CD8-positive, alpha-beta memory T cell (primary cell): ENCODE measurements around the gene SFRP5. TPM values are rescaled to one million over a fixed set of nuclear protein-coding genes. Genes with fewer than 3 reads are reported as not detected.
A peak's percentile ranks its signal among the peaks of the same experiment; 100 is the strongest.

ENCODE experiments used
- CTCF ChIA-PET: fragments of 350-600 bp; sonication (Branson Sonifier 250); formaldehyde crosslinking; loops from one replicate; lab custom pipeline; 2021; ENCODE audit warnings: antibody characterized with exemption; lab: Charles Lee
- POLR2A ChIA-PET: fragments of 350-600 bp; sonication (Branson Sonifier 250); formaldehyde crosslinking; loops from one replicate; lab custom pipeline; 2021; ENCODE audit warnings: antibody characterized with exemption; lab: Charles Lee
- DNase-seq, 5 donors: peaks; one replicate each; pipeline versions ENCODE4 v3.0.0 to v3.0.0-alpha.2; 2020 to 2022; ENCODE audit warnings: mixed read lengths in 1 of 5
- H3K27ac ChIP-seq: one replicate; pipeline ENCODE4 v1.7.0; 2013; ENCODE audit warnings: low read depth, mild to moderate bottlenecking, low read length, moderate library complexity
- H3K27me3 ChIP-seq: 2 replicates; pipeline ENCODE4 v1.7.0; 2013; ENCODE audit warnings: low read length, mild to moderate bottlenecking; ENCODE audit not compliant: insufficient read depth, poor library complexity, severe bottlenecking
- H3K36me3 ChIP-seq: 2 replicates; pipeline ENCODE4 v1.7.0; 2013; ENCODE audit warnings: mild to moderate bottlenecking, low read length, moderate library complexity; ENCODE audit not compliant: insufficient read depth
- H3K4me1 ChIP-seq: 2 replicates; pipeline ENCODE4 v1.7.0; 2013; ENCODE audit warnings: mild to moderate bottlenecking, low read length, moderate library complexity; ENCODE audit not compliant: insufficient read depth
- H3K4me3 ChIP-seq: 2 replicates; pipeline ENCODE4 v1.7.0; 2013; ENCODE audit warnings: mild to moderate bottlenecking, low read length
- H3K9me3 ChIP-seq: 2 replicates; pipeline ENCODE4 v1.7.0; 2013; ENCODE audit warnings: mild to moderate bottlenecking, low read length
- H3K27ac Mint-ChIP-seq, 8 donors: one replicate each; pipeline ENCODE4 v1.8.0; 2020 to 2021; ENCODE audit warnings: mixed read lengths in 8 of 8, mild to moderate bottlenecking in 6 of 8, inconsistent platforms in 3 of 8, moderate library complexity in 3 of 8
- H3K27me3 Mint-ChIP-seq, 2 donors: one replicate each; pipeline ENCODE4 v1.8.0; 2020 to 2021; ENCODE audit warnings: mixed read lengths in 2 of 2, mild to moderate bottlenecking in 1 of 2, moderate library complexity in 1 of 2
- H3K36me3 Mint-ChIP-seq, 3 donors: one replicate each; pipeline ENCODE4 v1.8.0; 2020 to 2021; ENCODE audit warnings: mixed read lengths in 3 of 3, inconsistent platforms in 1 of 3, mild to moderate bottlenecking in 1 of 3
- H3K4me1 Mint-ChIP-seq, 3 donors: one replicate each; pipeline ENCODE4 v1.8.0; 2020 to 2021; ENCODE audit warnings: mixed read lengths in 3 of 3, inconsistent platforms in 1 of 3, mild to moderate bottlenecking in 1 of 3
- H3K4me3 Mint-ChIP-seq, 7 donors: one replicate each; pipeline ENCODE4 v1.8.0; 2020 to 2021; ENCODE audit warnings: mixed read lengths in 7 of 7, mild to moderate bottlenecking in 6 of 7, moderate library complexity in 4 of 7, inconsistent platforms in 2 of 7
- H3K9me3 Mint-ChIP-seq, 5 donors: one replicate each; pipeline ENCODE4 v1.8.0; 2020 to 2022; ENCODE audit warnings: mixed read lengths in 5 of 5, mild to moderate bottlenecking in 3 of 5, moderate library complexity in 2 of 5, inconsistent platforms in 1 of 5
- polyA plus RNA-seq: library from polyadenylated mRNA; unstranded; fragments of 300-500 nt; fragmentation: Illumina TruSeq; gene quantifications from one replicate; pipeline ENCODE4 v1.2.3, GENCODE V29; 2021
- total RNA-seq, 2 experiments: library from RNA; stranded (reverse); gene quantifications; one replicate each; pipeline ENCODE4 v1.2.3, GENCODE V29; 2021

The SFRP5 gene
- total and polyA plus RNA-seq, 3 experiments from 2014 or later = 0.54 TPM; not detected in 2

GRCh38 chr10:97738616-97739015, 33.2 kb downstream of the SFRP5 start:
- Histone ChIP-seq H3K36me3 (peaks cover 10% of the 10 kb centered on the region), H3K4me1 (peaks cover 31% of the 10 kb centered on the region), H3K4me3 (no peak overlapping the region), H3K27me3 (no peaks in the 10 kb centered on the region), H3K27ac (no peak overlapping the region), H3K9me3 (no peaks in the 10 kb centered on the region)
- Mint-ChIP-seq H3K36me3 (peaks cover 3 to 57% (median 13%) of the 10 kb centered on the region in 3 donors), H3K27ac (peak overlapping the region in 7 of 8 donors; percentile 75 to 99 (median 96)), H3K4me1 (peaks cover 56 to 71% (median 68%) of the 10 kb centered on the region in 3 donors), H3K27me3 (peaks cover 0 to 2% of the 10 kb centered on the region in 2 donors), H3K9me3 (no peaks in the 10 kb centered on the region), H3K4me3 (peak overlapping the region; percentile 93 to 98 (median 96))
- ChIA-PET POLR2A (no interaction called here), CTCF (interaction anchor here (1.0 kb wide), 1 partner anchor 29 kb away, joined by 3 read pairs; no protein-coding TSS in a partner anchor)
- no peak for DNase-seq

- H3K4me1 Mint-ChIP-seq = peaks cover 52 to 63% (median 61%) of the 10 kb centered on the region in 3 donors
- Histone ChIP-seq H3K27me3 (no peaks in the 10 kb centered on the region), H3K36me3 (peaks cover 2% of the 10 kb centered on the region), H3K27ac (peak overlapping the region; percentile 92), H3K4me1 (peaks cover 31% of the 10 kb centered on the region), H3K9me3 (no peaks in the 10 kb centered on the region), H3K4me3 (peak overlapping the region; percentile 96)
- peaks cover 0 to 2% of the 10 kb centered on the region in 2 donors for H3K27me3 Mint-ChIP-seq
- peak overlapping the region; percentile 93 to 98 (median 96) for H3K4me3 Mint-ChIP-seq
- POLR2A ChIA-PET = no interaction called here
- CTCF ChIA-PET = no interaction called here
- H3K27ac Mint-ChIP-seq = peak overlapping the region; percentile 90 to 99 (median 97)
- H3K36me3 Mint-ChIP-seq = peaks cover 3 to 49% (median 6%) of the 10 kb centered on the region in 3 donors
- no peak for DNase-seq
- H3K9me3 Mint-ChIP-seq = no peaks in the 10 kb centered on the region
These were observed 34.0 kb downstream of the SFRP5 start for GRCh38 chr10:97737770-97738265.

- Mint-ChIP-seq H3K27me3 (peaks cover 0 to 2% of the 10 kb centered on the region in 2 donors), H3K4me3 (peak within 1 kb of the TSS; percentile 93 to 98 (median 96)), H3K4me1 (peaks cover 50 to 58% (median 57%) of the 10 kb centered on the region in 3 donors), H3K36me3 (peaks cover 2 to 47% (median 6%) of the 10 kb centered on the region in 3 donors), H3K9me3 (no peaks in the 10 kb centered on the region), H3K27ac (peak within 1 kb of the TSS; percentile 90 to 99 (median 98))
- POLR2A ChIA-PET = interaction anchor here (0.6 to 2.6 kb wide), 9 partner anchors 21 to 404 kb away, joined by 3 to 20 read pairs (median 3); partner anchors contain the start of genes AVPI1 and MARVELD1
- H3K27me3 ChIP-seq = no peaks in the 10 kb centered on the region
- peak; percentile 91 to 97 (median 94) for DNase-seq
- H3K9me3 ChIP-seq = no peaks in the 10 kb centered on the region
- CTCF ChIA-PET = interaction anchor here (0.8 to 9.6 kb wide), 7 partner anchors 20 to 132 kb away, joined by 3 to 199 read pairs (median 5); partner anchors contain the start of genes AVPI1 and MARVELD1
- H3K27ac ChIP-seq = peak within 1 kb of the TSS; percentile 92
- no peaks in the 10 kb centered on the region for H3K36me3 ChIP-seq
- peak within 1 kb of the TSS; percentile 96 for H3K4me3 ChIP-seq
- peaks cover 31% of the 10 kb centered on the region for H3K4me1 ChIP-seq
These were observed 34.7 kb downstream of the SFRP5 start, which contains the start of gene ZFYVE27 for GRCh38 chr10:97736902-97737769. Gene ZFYVE27 (plus strand): TSS chr10:97737128. CDS start chr10:97738478, 1,350 bp downstream.

- H3K9me3 Mint-ChIP-seq = no peaks in the 10 kb centered on the region
- no peak for DNase-seq
- H3K4me1 Mint-ChIP-seq = peaks cover 48 to 53% (median 50%) of the 10 kb centered on the region in 3 donors
- peak overlapping the region; percentile 93 to 98 (median 96) for H3K4me3 Mint-ChIP-seq
- Histone ChIP-seq H3K27ac (peak overlapping the region; percentile 92), H3K4me1 (peaks cover 31% of the 10 kb centered on the region), H3K27me3 (no peaks in the 10 kb centered on the region), H3K9me3 (no peaks in the 10 kb centered on the region), H3K4me3 (peak overlapping the region; percentile 96), H3K36me3 (no peaks in the 10 kb centered on the region)
- peaks cover 0 to 40% (median 6%) of the 10 kb centered on the region in 3 donors for H3K36me3 Mint-ChIP-seq
- peak overlapping the region; percentile 90 to 99 (median 98) for H3K27ac Mint-ChIP-seq
- POLR2A ChIA-PET = interaction anchor here (0.6 to 2.6 kb wide), 9 partner anchors 20 to 403 kb away, joined by 3 to 20 read pairs (median 3); partner anchors contain the start of genes AVPI1 and MARVELD1
- H3K27me3 Mint-ChIP-seq = peaks cover 0 to 2% of the 10 kb centered on the region in 2 donors
- CTCF ChIA-PET = interaction anchor here (0.8 to 9.6 kb wide), 8 partner anchors 19 to 133 kb away, joined by 3 to 199 read pairs (median 5); partner anchors contain the start of genes AVPI1 and MARVELD1
These were observed 35.3 kb downstream of the SFRP5 start for GRCh38 chr10:97736403-97736901.

- Histone ChIP-seq H3K4me1 (peaks cover 18% of the 10 kb centered on the region), H3K36me3 (no peaks in the 10 kb centered on the region), H3K27me3 (no peaks in the 10 kb centered on the region), H3K4me3 (no peak overlapping the region), H3K9me3 (no peaks in the 10 kb centered on the region), H3K27ac (no peak overlapping the region)
- peaks cover 6 to 11% of the 10 kb centered on the region in 2 donors for H3K27me3 Mint-ChIP-seq
- no peak for DNase-seq
- peaks cover 26 to 30% (median 27%) of the 10 kb centered on the region in 3 donors for H3K4me1 Mint-ChIP-seq
- peak overlapping the region in 2 of 8 donors; percentile 6 to 33 for H3K27ac Mint-ChIP-seq
- CTCF ChIA-PET = interaction anchor here (1.1 to 9.6 kb wide), 5 partner anchors 16 to 135 kb away, joined by 3 to 199 read pairs (median 5); partner anchors contain the start of gene MARVELD1
- peak overlapping the region in 1 of 7 donors; percentile 18 for H3K4me3 Mint-ChIP-seq
- no peaks in the 10 kb centered on the region for H3K9me3 Mint-ChIP-seq
- peaks cover 0 to 18% (median 0%) of the 10 kb centered on the region in 3 donors for H3K36me3 Mint-ChIP-seq
- POLR2A ChIA-PET = interaction anchor here (0.6 kb wide), 1 partner anchor 39 kb away, joined by 3 read pairs; no protein-coding TSS in a partner anchor
These were observed 37.8 kb downstream of the SFRP5 start for GRCh38 chr10:97734021-97734420.

GRCh38 chr10:97733256-97733655, 38.5 kb downstream of the SFRP5 start:
- H3K27me3 Mint-ChIP-seq = peaks cover 6 to 13% of the 10 kb centered on the region in 2 donors
- DNase-seq = no peak
- no peaks in the 10 kb centered on the region for H3K9me3 Mint-ChIP-seq
- Histone ChIP-seq H3K36me3 (no peaks in the 10 kb centered on the region), H3K4me1 (peaks cover 12% of the 10 kb centered on the region), H3K4me3 (no peak overlapping the region), H3K27ac (no peak overlapping the region), H3K9me3 (no peaks in the 10 kb centered on the region), H3K27me3 (no peaks in the 10 kb centered on the region)
- ChIA-PET POLR2A (interaction anchor here (0.6 kb wide), 1 partner anchor 38 kb away, joined by 3 read pairs; no protein-coding TSS in a partner anchor), CTCF (interaction anchor here (1.2 to 9.6 kb wide), 6 partner anchors 16 to 86 kb away, joined by 4 to 199 read pairs (median 16); partner anchors contain the start of genes AVPI1 and MARVELD1)
- H3K4me1 Mint-ChIP-seq = peaks cover 21 to 24% (median 21%) of the 10 kb centered on the region in 3 donors
- H3K36me3 Mint-ChIP-seq = peaks cover 0 to 15% (median 0%) of the 10 kb centered on the region in 3 donors
- no peak overlapping the region for H3K27ac Mint-ChIP-seq
- no peak overlapping the region for H3K4me3 Mint-ChIP-seq

GRCh38 chr10:97732052-97732359, 39.8 kb downstream of the SFRP5 start:
- Histone ChIP-seq H3K9me3 (no peaks in the 10 kb centered on the region), H3K4me1 (peaks cover 5% of the 10 kb centered on the region), H3K27ac (no peak overlapping the region), H3K27me3 (no peaks in the 10 kb centered on the region), H3K4me3 (no peak overlapping the region), H3K36me3 (no peaks in the 10 kb centered on the region)
- no peak for DNase-seq
- peaks cover 12 to 15% (median 13%) of the 10 kb centered on the region in 3 donors for H3K4me1 Mint-ChIP-seq
- CTCF ChIA-PET = interaction anchor here (0.6 to 9.6 kb wide), 11 partner anchors 9 to 160 kb away, joined by 3 to 199 read pairs (median 5); partner anchors contain the start of genes ANKRD2, AVPI1 and MARVELD1
- peak overlapping the region in 1 of 7 donors; percentile 16 for H3K4me3 Mint-ChIP-seq
- no peaks in the 10 kb centered on the region for H3K9me3 Mint-ChIP-seq
- H3K27me3 Mint-ChIP-seq = peaks cover 3 to 17% of the 10 kb centered on the region in 2 donors
- H3K27ac Mint-ChIP-seq = no peak overlapping the region
- H3K36me3 Mint-ChIP-seq = peaks cover 0 to 3% (median 0%) of the 10 kb centered on the region in 3 donors
- POLR2A ChIA-PET = no interaction called here
